Measurements from ENCODE around the gene LIMCH1.

LIMCH1 gene

GRCh38 chr4:41745292-41746024 lies 207.5 kb downstream of the LIMCH1 start:
- H3K36me3 ChIP-seq (ENCODE audit: insufficient read depth, low read length), result no peaks in the 10 kb centered on the region
- no peaks in the 10 kb centered on the region for H3K9me3 ChIP-seq (replicated peaks; ENCODE audit: low read length)
- H3K9ac ChIP-seq (ENCODE audit: low read depth, low read length), result no peak overlapping the region
- no peak overlapping the region for H3K4me3 ChIP-seq (ENCODE audit: low read length)
- H3K27me3 ChIP-seq (ENCODE audit: control insufficient read depth, insufficient read depth, low read length), result peaks cover 95% of the 10 kb centered on the region
- no peaks in the 10 kb centered on the region for H3K4me1 ChIP-seq (ENCODE audit: control insufficient read depth, insufficient read depth, low read length)
- no peak overlapping the region for H3K4me2 ChIP-seq (ENCODE audit: low read length)

GRCh38 chr4:41746025-41746439 lies 208.1 kb downstream of the LIMCH1 start:
- no peak overlapping the region for H3K9ac ChIP-seq (ENCODE audit: low read depth, low read length)
- peaks cover 95% of the 10 kb centered on the region for H3K27me3 ChIP-seq (ENCODE audit: control insufficient read depth, insufficient read depth, low read length)
- H3K4me3 ChIP-seq (ENCODE audit: low read length), result no peak overlapping the region
- H3K9me3 ChIP-seq (replicated peaks; ENCODE audit: low read length), result no peaks in the 10 kb centered on the region
- H3K4me2 ChIP-seq (ENCODE audit: low read length), result no peak overlapping the region
- H3K4me1 ChIP-seq (ENCODE audit: control insufficient read depth, insufficient read depth, low read length), result no peaks in the 10 kb centered on the region
- no peaks in the 10 kb centered on the region for H3K36me3 ChIP-seq (ENCODE audit: insufficient read depth, low read length)

GRCh38 chr4:41746440-41747229 lies 208.7 kb downstream of the LIMCH1 start:
- Histone ChIP-seq H3K36me3 (ENCODE audit: insufficient read depth, low read length) (no peaks in the 10 kb centered on the region), H3K27me3 (ENCODE audit: control insufficient read depth, insufficient read depth, low read length) (peaks cover 96% of the 10 kb centered on the region), H3K4me3 (ENCODE audit: low read length) (no peak overlapping the region), H3K4me1 (ENCODE audit: control insufficient read depth, insufficient read depth, low read length) (no peaks in the 10 kb centered on the region), H3K4me2 (ENCODE audit: low read length) (no peak overlapping the region), H3K9ac (ENCODE audit: low read depth, low read length) (no peak overlapping the region), H3K9me3 (replicated peaks; ENCODE audit: low read length) (no peaks in the 10 kb centered on the region)

GRCh38 chr4:41747230-41748055 lies 209.5 kb downstream of the LIMCH1 start:
- Histone ChIP-seq H3K4me3 (ENCODE audit: low read length) (no peak overlapping the region), H3K4me1 (ENCODE audit: control insufficient read depth, insufficient read depth, low read length) (no peaks in the 10 kb centered on the region), H3K9ac (ENCODE audit: low read depth, low read length) (no peak overlapping the region), H3K36me3 (ENCODE audit: insufficient read depth, low read length) (no peaks in the 10 kb centered on the region), H3K4me2 (ENCODE audit: low read length) (no peak overlapping the region), H3K9me3 (replicated peaks; ENCODE audit: low read length) (no peaks in the 10 kb centered on the region), H3K27me3 (ENCODE audit: control insufficient read depth, insufficient read depth, low read length) (peaks cover 98% of the 10 kb centered on the region)

- Histone ChIP-seq H3K4me2 (ENCODE audit: low read length) (no peak overlapping the region), H3K9me3 (replicated peaks; ENCODE audit: low read length) (no peaks in the 10 kb centered on the region), H3K36me3 (ENCODE audit: insufficient read depth, low read length) (no peaks in the 10 kb centered on the region), H3K4me3 (ENCODE audit: low read length) (no peak overlapping the region), H3K27me3 (ENCODE audit: control insufficient read depth, insufficient read depth, low read length) (peaks cover 98% of the 10 kb centered on the region), H3K9ac (ENCODE audit: low read depth, low read length) (no peak overlapping the region), H3K4me1 (ENCODE audit: control insufficient read depth, insufficient read depth, low read length) (no peaks in the 10 kb centered on the region)
Measured at GRCh38 chr4:41748074-41748570, 210.2 kb downstream of the LIMCH1 start.

- Histone ChIP-seq H3K27me3 (ENCODE audit: control insufficient read depth, insufficient read depth, low read length) (peaks cover 98% of the 10 kb centered on the region), H3K9me3 (replicated peaks; ENCODE audit: low read length) (no peaks in the 10 kb centered on the region), H3K9ac (ENCODE audit: low read depth, low read length) (no peak within 1 kb of the TSS), H3K4me2 (ENCODE audit: low read length) (no peak within 1 kb of the TSS), H3K36me3 (ENCODE audit: insufficient read depth, low read length) (no peaks in the 10 kb centered on the region), H3K4me1 (ENCODE audit: control insufficient read depth, insufficient read depth, low read length) (no peaks in the 10 kb centered on the region), H3K4me3 (ENCODE audit: low read length) (no peak within 1 kb of the TSS)
Measured at GRCh38 chr4:41748571-41749475, 210.9 kb downstream of the LIMCH1 start, which contains the start of gene PHOX2B. PHOX2B (minus strand) TSS chr4:41748725; CDS start chr4:41748610, 115 bp downstream.

- H3K27me3 ChIP-seq (ENCODE audit: control insufficient read depth, insufficient read depth, low read length), result peaks cover 98% of the 10 kb centered on the region
- H3K4me1 ChIP-seq (ENCODE audit: control insufficient read depth, insufficient read depth, low read length), result no peaks in the 10 kb centered on the region
- no peak overlapping the region for H3K9ac ChIP-seq (ENCODE audit: low read depth, low read length)
- no peak overlapping the region for H3K4me3 ChIP-seq (ENCODE audit: low read length)
- H3K4me2 ChIP-seq (ENCODE audit: low read length), result no peak overlapping the region
- no peaks in the 10 kb centered on the region for H3K9me3 ChIP-seq (replicated peaks; ENCODE audit: low read length)
- no peaks in the 10 kb centered on the region for H3K36me3 ChIP-seq (ENCODE audit: insufficient read depth, low read length)
Measured at GRCh38 chr4:41749631-41750039, 211.7 kb downstream of the LIMCH1 start.
